Measurements from ENCODE around the gene MAP3K10. TPM values are rescaled to one million over a fixed set of nuclear protein-coding genes. Genes with fewer than 3 reads are reported as not detected.
A peak's percentile ranks its signal among the peaks of the same experiment; 100 is the strongest.
"Not testable (repeated sequence)": the region's sequence is repeated elsewhere in the genome, so short reads cannot be mapped to it uniquely, and the experiment has no call there.

MAP3K10 gene
- total and polyA plus RNA-seq, 8 donors: 5.9 to 32.8 (median 8.0) TPM

GRCh38 chr19:40144947-40145748 is 46.1 kb upstream of the MAP3K10 start:
- no peak for ATAC-seq
- Histone ChIP-seq H3K36me3 (no peaks in the 10 kb centered on the region), H3K4me3 (no peak overlapping the region), H3K9me3 (no peaks in the 10 kb centered on the region), H3K27me3 (no peaks in the 10 kb centered on the region), H3K4me1 (no peaks in the 10 kb centered on the region), H3K27ac (no peak overlapping the region)
- intact Hi-C loops (cut with DNase I): loop anchor here in 1 of 3 donors (5.0 to 10.0 kb wide), 2 partner anchors 77 to 490 kb away; no protein-coding TSS in a partner anchor
- DNase-seq: no peak
- 59 to 71% methylated on average over 5 of the region's 5 CpGs for WGBS, 2 donors
- no peak for TF ChIP-seq CTCF (IDR thresholded peaks at IDR 0.05)
- no peak for FAIRE-seq

- H3K9me3 ChIP-seq, DNase-seq, ATAC-seq, H3K4me1 ChIP-seq, H3K36me3 ChIP-seq, H3K4me3 ChIP-seq, FAIRE-seq, H3K27ac ChIP-seq, H3K27me3 ChIP-seq: not testable (repeated sequence)
- intact Hi-C loops (cut with DNase I): loop anchor here in 1 of 3 donors (10.0 kb wide), 1 partner anchor 489 kb away; no protein-coding TSS in a partner anchor
- 42 to 49% methylated on average over 6 of the region's 6 CpGs for WGBS, 2 donors
Observed at GRCh38 chr19:40145749-40146029, 45.5 kb upstream of the MAP3K10 start.

GRCh38 chr19:40147338-40147692 is 43.9 kb upstream of the MAP3K10 start:
- H3K9me3 ChIP-seq: no peaks in the 10 kb centered on the region
- no peaks in the 10 kb centered on the region for H3K4me1 ChIP-seq
- H3K27me3 ChIP-seq: no peaks in the 10 kb centered on the region
- 43 to 64% methylated on average over 2 of the region's 2 CpGs for WGBS, 2 donors
- H3K36me3 ChIP-seq: no peaks in the 10 kb centered on the region
- no peak for ATAC-seq
- no peak overlapping the region for H3K27ac ChIP-seq
- intact Hi-C loops (cut with DNase I): loop anchor here in 1 of 3 donors (10.0 kb wide), 1 partner anchor 487 kb away; no protein-coding TSS in a partner anchor
- DNase-seq: no peak
- no peak for FAIRE-seq
- no peak for TF ChIP-seq CTCF (IDR thresholded peaks at IDR 0.05)
- no peak overlapping the region for H3K4me3 ChIP-seq

- FAIRE-seq: no peak
Observed at GRCh38 chr19:40147693-40148347, 43.4 kb upstream of the MAP3K10 start.

More at GRCh38 chr19:40147693-40148347, 43.4 kb upstream of the MAP3K10 start:
- H3K4me3 ChIP-seq: no peak overlapping the region
- intact Hi-C loops (cut with DNase I): loop anchor here in 1 of 3 donors (10.0 kb wide), 1 partner anchor 487 kb away; no protein-coding TSS in a partner anchor
- no peaks in the 10 kb centered on the region for H3K27me3 ChIP-seq
- 56 to 60% methylated on average over 21 of the region's 21 CpGs for WGBS, 2 donors
- ATAC-seq (peak in 2 of 4 donors; percentile 66 to 67), DNase-seq (peak in 1 of 6 donors; percentile 34)
- no peak for TF ChIP-seq CTCF (IDR thresholded peaks at IDR 0.05)
- H3K9me3 ChIP-seq: no peaks in the 10 kb centered on the region
- H3K4me1 ChIP-seq: no peaks in the 10 kb centered on the region
- H3K27ac ChIP-seq: no peak overlapping the region
- H3K36me3 ChIP-seq: no peaks in the 10 kb centered on the region
